ENCODE measurements around the gene MAN2A2.

The MAN2A2 gene

GRCh38 chr15:90902840-90903732 is at the start of gene MAN2A2:
MAN2A2 (plus strand) TSS chr15:90903302; CDS start chr15:90904208, 906 bp downstream.
- DNase-seq, result peak; percentile 78

GRCh38 chr15:90855139-90855538 is 48.0 kb upstream of the MAN2A2 start:
- DNase-seq, result no peak

GRCh38 chr15:90857337-90857736 is 45.8 kb upstream of the MAN2A2 start:
- no peak for DNase-seq

GRCh38 chr15:90857883-90858443 is 45.1 kb upstream of the MAN2A2 start:
- no peak for DNase-seq

GRCh38 chr15:90859234-90860131 is 43.6 kb upstream of the MAN2A2 start:
- no peak for DNase-seq

GRCh38 chr15:90860450-90860849 is 42.7 kb upstream of the MAN2A2 start:
- no peak for DNase-seq

- no peak for DNase-seq
These were observed 42.0 kb upstream of the MAN2A2 start for GRCh38 chr15:90860942-90861675.

GRCh38 chr15:90862487-90862886 is 40.6 kb upstream of the MAN2A2 start:
- no peak for DNase-seq

- no peak for DNase-seq
These were observed 39.9 kb upstream of the MAN2A2 start for GRCh38 chr15:90862964-90863778.

- no peak for DNase-seq
These were observed 39.1 kb upstream of the MAN2A2 start for GRCh38 chr15:90863987-90864386.

GRCh38 chr15:90864507-90864906 is 38.6 kb upstream of the MAN2A2 start:
- DNase-seq, result no peak

- DNase-seq, result no peak
These were observed 37.4 kb upstream of the MAN2A2 start for GRCh38 chr15:90865702-90866101.

GRCh38 chr15:90866161-90866715 is 36.9 kb upstream of the MAN2A2 start:
- no peak for DNase-seq

GRCh38 chr15:90866800-90867199 is 36.3 kb upstream of the MAN2A2 start:
- no peak for DNase-seq

GRCh38 chr15:90868261-90868689 is 34.8 kb upstream of the MAN2A2 start, which contains the start of gene FURIN:
FURIN (plus strand) TSS chr15:90868588; CDS start chr15:90875741, 7,153 bp downstream.
- DNase-seq, result peak; percentile 3

- peak; percentile 3 for DNase-seq
These were observed 34.0 kb upstream of the MAN2A2 start for GRCh38 chr15:90869140-90869541.

GRCh38 chr15:90869601-90870353 is 33.3 kb upstream of the MAN2A2 start:
- peak; percentile 70 for DNase-seq

- peak; percentile 6 for DNase-seq
These were observed 32.6 kb upstream of the MAN2A2 start for GRCh38 chr15:90870354-90871138.

GRCh38 chr15:90871139-90871715 is 31.9 kb upstream of the MAN2A2 start:
- DNase-seq, result peak; percentile 54
